NCI-H128 (cell line): ENCODE data around the gene NRL.

ENCODE experiments used
- DNase-seq: peaks from one replicate; lab custom pipeline; 2025; ENCODE audit not compliant: unreplicated experiment; lab: John Stamatoyannopoulos, UW

Gene NRL

GRCh38 chr14:24083462-24083861, 31.3 kb downstream of the NRL start:
- no peak for DNase-seq

GRCh38 chr14:24082411-24083080, 32.2 kb downstream of the NRL start:
- no peak for DNase-seq

- DNase-seq, result no peak
Measured at GRCh38 chr14:24081739-24082211, 33.0 kb downstream of the NRL start.

GRCh38 chr14:24080888-24081738, 33.6 kb downstream of the NRL start:
- DNase-seq, result peak; percentile 16

- no peak for DNase-seq
Measured at GRCh38 chr14:24080142-24080530, 34.6 kb downstream of the NRL start.

GRCh38 chr14:24079491-24080141, 35.1 kb downstream of the NRL start:
- no peak for DNase-seq

GRCh38 chr14:24078146-24078545, 36.6 kb downstream of the NRL start:
- no peak for DNase-seq

- DNase-seq, result no peak
Measured at GRCh38 chr14:24077086-24077485, 37.7 kb downstream of the NRL start.

- no peak for DNase-seq
Measured at GRCh38 chr14:24076302-24076601, 38.5 kb downstream of the NRL start.

GRCh38 chr14:24075485-24076301, 39.1 kb downstream of the NRL start:
- DNase-seq, result no peak

- DNase-seq, result no peak
Measured at GRCh38 chr14:24074625-24075484, 39.9 kb downstream of the NRL start.

GRCh38 chr14:24072881-24073877, 41.6 kb downstream of the NRL start:
- no peak for DNase-seq

GRCh38 chr14:24072436-24072835, 42.3 kb downstream of the NRL start:
- DNase-seq, result no peak

GRCh38 chr14:24071836-24072430, 42.8 kb downstream of the NRL start:
- DNase-seq, result no peak

- DNase-seq, result no peak
Measured at GRCh38 chr14:24071144-24071697, 43.5 kb downstream of the NRL start, which contains the start of gene CPNE6. CPNE6 (plus strand) TSS chr14:24071562; CDS start chr14:24072937, 1,375 bp downstream.

- no peak for DNase-seq
Measured at GRCh38 chr14:24070285-24071143, 44.2 kb downstream of the NRL start.

- DNase-seq, result no peak
Measured at GRCh38 chr14:24069411-24069735, 45.4 kb downstream of the NRL start.
